ENCODE measurements around the gene C1orf105. TPM values are rescaled to one million over a fixed set of nuclear protein-coding genes. Genes with fewer than 3 reads are reported as not detected.
A peak's percentile ranks its signal among the peaks of the same experiment; 100 is the strongest.

The C1orf105 gene
- total and polyA plus RNA-seq, 9 donors = not detected

GRCh38 chr1:172443666-172444453 is 23.4 kb downstream of the C1orf105 start, which contains the start of gene PIGC:
Gene PIGC (minus strand): TSS chr1:172444069. CDS start chr1:172442622, 1,447 bp downstream.
- no peaks in the 10 kb centered on the region for H3K36me3 ChIP-seq
- WGBS, 3 donors = 3 to 6% (median 5%) methylated on average over 42 to 43 of the region's 43 CpGs
- H3K4me1 ChIP-seq (ENCODE audit: insufficient read depth) = peaks cover 9% of the 10 kb centered on the region
- intact Hi-C loops (cut with DNase I) = loop anchor here in 1 of 4 donors (10.0 kb wide), 3 partner anchors 271 to 639 kb away; no protein-coding TSS in a partner anchor
- TF ChIP-seq POLR2A (IDR thresholded peaks at IDR 0.05) (no peak), EP300 (IDR thresholded peaks at IDR 0.05) (no peak), CTCF (IDR thresholded peaks at IDR 0.05) (peak; percentile 65 to 86 (median 78))
- H3K4me3 ChIP-seq = peak within 1 kb of the TSS; percentile 98
- no peaks in the 10 kb centered on the region for H3K9me3 ChIP-seq
- H3K27me3 ChIP-seq = no peaks in the 10 kb centered on the region
- DNase-seq = peak; percentile 89 to 94 (median 91)
- peak within 1 kb of the TSS in 1 of 2 donors; percentile 47 for H3K27ac ChIP-seq

- peaks cover 9% of the 10 kb centered on the region for H3K4me1 ChIP-seq (ENCODE audit: insufficient read depth)
- H3K4me3 ChIP-seq = no peak overlapping the region
- H3K27me3 ChIP-seq = no peaks in the 10 kb centered on the region
- DNase-seq = no peak
- TF ChIP-seq EP300 (IDR thresholded peaks at IDR 0.05) = no peak
- TF ChIP-seq POLR2A (IDR thresholded peaks at IDR 0.05) = no peak
- no peak overlapping the region for H3K27ac ChIP-seq
- intact Hi-C loops (cut with DNase I) = loop anchor here in 1 of 4 donors (10.0 kb wide), 3 partner anchors 268 to 642 kb away; no protein-coding TSS in a partner anchor
- no peaks in the 10 kb centered on the region for H3K9me3 ChIP-seq
- H3K36me3 ChIP-seq = no peaks in the 10 kb centered on the region
- WGBS, 3 donors = 90 to 93% (median 91%) methylated on average over 3 of the region's 3 CpGs
Observed at GRCh38 chr1:172446547-172446946, 26.1 kb downstream of the C1orf105 start.

GRCh38 chr1:172447641-172448040 is 27.2 kb downstream of the C1orf105 start:
- Histone ChIP-seq H3K27ac (no peak overlapping the region), H3K9me3 (no peaks in the 10 kb centered on the region), H3K4me3 (no peak overlapping the region), H3K36me3 (no peaks in the 10 kb centered on the region), H3K4me1 (ENCODE audit: insufficient read depth) (no peaks in the 10 kb centered on the region), H3K27me3 (no peaks in the 10 kb centered on the region)
- WGBS, 3 donors = 81 to 88% (median 87%) methylated on average over 2 of the region's 2 CpGs
- no peak for TF ChIP-seq EP300 (IDR thresholded peaks at IDR 0.05)
- no peak for TF ChIP-seq POLR2A (IDR thresholded peaks at IDR 0.05)
- TF ChIP-seq CTCF (IDR thresholded peaks at IDR 0.05) = no peak
- intact Hi-C loops (cut with DNase I) = loop anchor here in 1 of 4 donors (10.0 kb wide), 3 partner anchors 267 to 643 kb away; no protein-coding TSS in a partner anchor
- DNase-seq = no peak

- intact Hi-C loops (cut with DNase I) = loop anchor here in 1 of 4 donors (10.0 kb wide), 3 partner anchors 266 to 644 kb away; no protein-coding TSS in a partner anchor
- no peak overlapping the region for H3K27ac ChIP-seq
- 77 to 87% (median 83%) methylated on average over 6 of the region's 6 CpGs for WGBS, 3 donors
Observed at GRCh38 chr1:172448995-172449584, 28.6 kb downstream of the C1orf105 start.

More at GRCh38 chr1:172448995-172449584, 28.6 kb downstream of the C1orf105 start:
- Histone ChIP-seq H3K9me3 (no peaks in the 10 kb centered on the region), H3K4me3 (no peak overlapping the region), H3K36me3 (no peaks in the 10 kb centered on the region), H3K27me3 (no peaks in the 10 kb centered on the region), H3K4me1 (ENCODE audit: insufficient read depth) (no peaks in the 10 kb centered on the region)
- no peak for DNase-seq
- TF ChIP-seq POLR2A (IDR thresholded peaks at IDR 0.05) = no peak
